LoVo (cell line): ENCODE measurements around the gene DAGLB.

ENCODE experiments used
- DNase-seq: peaks from one replicate; pipeline ENCODE4 v3.0.0-alpha.2; 2016; ENCODE audit warnings: low spot score

The DAGLB gene

GRCh38 chr7:6365451-6365850 is 82.3 kb downstream of the DAGLB start:
- no peak for DNase-seq

- DNase-seq = no peak
Measured at GRCh38 chr7:6360841-6361240, 86.9 kb downstream of the DAGLB start.

DNA sequence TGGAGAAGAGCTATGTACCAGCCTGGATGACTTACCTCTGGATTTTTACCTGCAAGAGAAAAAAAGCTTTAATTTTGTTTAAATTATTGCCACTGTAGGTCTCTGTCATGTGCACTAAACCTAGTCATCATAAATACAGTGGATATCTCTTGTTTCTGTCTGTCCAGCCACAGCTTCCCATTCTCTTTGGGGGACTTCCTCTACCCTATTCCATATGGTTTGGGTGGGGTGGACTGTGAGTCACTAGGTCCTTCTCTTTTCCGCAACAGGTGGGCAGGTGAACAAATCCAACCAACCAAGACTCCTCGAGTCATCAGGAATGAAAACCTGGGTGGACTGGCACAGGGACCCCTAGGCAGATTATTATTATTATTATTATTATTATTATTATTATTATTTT is 88.0 kb downstream of the DAGLB start:
- DNase-seq = no peak
